ENCODE measurements around the gene GRM4.

DNA sequence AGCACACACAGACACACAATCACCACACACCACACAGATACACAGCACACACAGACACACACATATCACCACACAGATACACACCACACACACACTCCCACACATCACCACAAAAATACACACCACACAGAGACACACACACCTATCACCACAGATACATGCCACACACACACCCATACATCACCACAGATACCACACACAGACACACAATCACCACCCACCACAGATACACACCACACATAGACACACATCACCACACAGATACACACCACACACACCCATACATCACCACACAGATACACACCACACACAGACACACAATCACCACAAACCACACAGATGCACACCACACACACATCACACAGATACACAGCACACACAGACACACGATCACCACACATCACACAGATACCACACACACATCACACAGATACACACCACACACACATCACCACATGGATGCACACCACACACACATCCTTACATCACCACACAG lies 74.0 kb downstream of the GRM4 start:
- TF ChIP-seq, protein P1, sequence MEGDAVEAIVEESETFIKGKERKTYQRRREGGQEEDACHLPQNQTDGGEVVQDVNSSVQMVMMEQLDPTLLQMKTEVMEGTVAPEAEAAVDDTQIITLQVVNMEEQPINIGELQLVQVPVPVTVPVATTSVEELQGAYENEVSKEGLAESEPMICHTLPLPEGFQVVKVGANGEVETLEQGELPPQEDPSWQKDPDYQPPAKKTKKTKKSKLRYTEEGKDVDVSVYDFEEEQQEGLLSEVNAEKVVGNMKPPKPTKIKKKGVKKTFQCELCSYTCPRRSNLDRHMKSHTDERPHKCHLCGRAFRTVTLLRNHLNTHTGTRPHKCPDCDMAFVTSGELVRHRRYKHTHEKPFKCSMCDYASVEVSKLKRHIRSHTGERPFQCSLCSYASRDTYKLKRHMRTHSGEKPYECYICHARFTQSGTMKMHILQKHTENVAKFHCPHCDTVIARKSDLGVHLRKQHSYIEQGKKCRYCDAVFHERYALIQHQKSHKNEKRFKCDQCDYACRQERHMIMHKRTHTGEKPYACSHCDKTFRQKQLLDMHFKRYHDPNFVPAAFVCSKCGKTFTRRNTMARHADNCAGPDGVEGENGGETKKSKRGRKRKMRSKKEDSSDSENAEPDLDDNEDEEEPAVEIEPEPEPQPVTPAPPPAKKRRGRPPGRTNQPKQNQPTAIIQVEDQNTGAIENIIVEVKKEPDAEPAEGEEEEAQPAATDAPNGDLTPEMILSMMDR (conservative IDR thresholded peaks at IDR 0.05; ENCODE audit: low read length), result no peak
- TF ChIP-seq EZH2phosphoT487 (IDR thresholded peaks at IDR 0.05; ENCODE audit: borderline replicate concordance), result no peak
